ENCODE measurements around the gene MICALL2. TPM values are rescaled to one million over a fixed set of nuclear protein-coding genes. Genes with fewer than 3 reads are reported as not detected.

The MICALL2 gene
- total RNA-seq, 1 experiment from 2014 or later: 151 TPM

DNA sequence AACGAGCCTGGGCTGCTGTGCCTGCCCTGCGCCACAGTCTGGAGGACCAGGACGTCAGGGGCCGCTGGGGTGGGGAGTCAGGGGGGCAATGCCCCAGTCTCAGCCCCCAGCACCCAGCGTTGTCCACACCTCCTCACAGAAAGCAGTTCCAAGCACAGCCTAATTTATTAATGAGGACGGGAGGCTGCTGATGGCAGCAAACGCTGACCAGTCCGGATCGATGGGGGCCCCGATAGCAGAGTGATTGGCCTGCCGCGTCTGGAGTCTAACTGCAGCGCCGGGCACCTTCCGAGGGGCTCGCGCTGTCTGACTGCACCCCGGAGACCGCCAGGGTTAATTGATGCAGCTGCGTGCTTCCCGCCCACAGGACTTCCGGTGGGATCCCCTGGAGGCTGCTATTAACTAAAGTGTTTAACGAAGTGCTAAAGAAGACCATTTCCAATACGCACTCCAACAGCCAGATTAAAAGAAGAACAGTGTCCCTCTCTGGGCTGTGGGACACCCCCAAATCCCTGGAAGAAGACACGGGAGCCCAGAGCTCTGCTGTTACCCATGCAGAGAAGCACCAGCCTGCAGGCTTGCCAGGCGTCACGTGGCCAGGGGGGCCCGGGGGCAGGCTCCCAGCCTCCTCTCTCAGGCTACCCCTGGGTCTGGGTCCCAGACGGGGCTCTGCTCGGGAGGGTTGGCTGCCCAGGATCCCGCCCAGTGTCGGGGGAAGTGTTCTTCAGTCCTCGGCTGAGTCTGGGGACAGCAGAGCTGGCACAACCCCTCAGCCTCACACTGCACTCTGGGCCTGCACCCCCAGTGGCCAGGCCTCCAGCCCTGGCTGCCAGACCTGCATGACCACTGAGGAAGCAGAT lies 63.8 kb downstream of the MICALL2 start:
- DNase-seq (ENCODE audit: low spot score): no peak

DNA sequence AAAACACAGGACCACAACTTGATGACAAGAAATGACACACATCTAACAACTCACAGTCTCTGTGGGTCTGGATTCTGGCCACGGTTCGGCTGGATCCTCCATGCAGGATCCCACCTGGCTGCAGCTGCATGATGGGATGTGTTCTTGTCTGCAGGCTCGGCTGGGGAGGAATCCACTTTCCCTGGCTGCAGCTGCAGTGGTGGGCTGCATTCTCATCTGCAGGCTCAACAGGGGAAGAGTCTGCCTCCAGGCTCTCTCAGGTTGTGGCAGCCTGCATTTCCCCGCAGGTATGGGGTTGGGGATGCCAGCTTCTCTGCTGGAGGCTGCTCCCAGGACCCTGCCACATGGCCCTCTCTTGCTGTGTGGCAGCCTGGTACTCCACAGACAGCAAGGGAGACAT lies 64.9 kb downstream of the MICALL2 start:
- DNase-seq (ENCODE audit: low spot score): no peak

GRCh38 chr7:1393421-1393820 lies 65.8 kb downstream of the MICALL2 start:
- no peak for DNase-seq (ENCODE audit: low spot score)

DNA sequence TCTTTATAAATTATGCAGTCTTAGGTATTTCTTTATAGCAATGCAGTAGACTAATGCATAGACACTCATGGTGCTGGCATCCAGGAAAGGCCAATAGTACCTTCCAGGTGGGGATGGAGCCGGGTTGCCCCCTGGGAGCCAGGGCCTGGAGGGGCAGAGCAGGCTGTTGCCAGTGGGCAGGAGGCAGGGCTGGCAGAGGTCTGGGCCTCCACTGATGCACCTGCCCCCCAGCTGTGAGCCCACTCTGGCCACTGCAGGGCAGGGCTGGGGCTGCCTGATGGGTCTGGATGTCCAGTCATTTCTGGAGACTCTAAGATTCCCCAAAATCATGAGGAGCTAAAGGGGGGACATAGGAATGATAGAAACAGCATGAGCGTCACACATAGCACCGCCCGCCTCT lies 66.7 kb downstream of the MICALL2 start:
- no peak for DNase-seq (ENCODE audit: low spot score)

DNA sequence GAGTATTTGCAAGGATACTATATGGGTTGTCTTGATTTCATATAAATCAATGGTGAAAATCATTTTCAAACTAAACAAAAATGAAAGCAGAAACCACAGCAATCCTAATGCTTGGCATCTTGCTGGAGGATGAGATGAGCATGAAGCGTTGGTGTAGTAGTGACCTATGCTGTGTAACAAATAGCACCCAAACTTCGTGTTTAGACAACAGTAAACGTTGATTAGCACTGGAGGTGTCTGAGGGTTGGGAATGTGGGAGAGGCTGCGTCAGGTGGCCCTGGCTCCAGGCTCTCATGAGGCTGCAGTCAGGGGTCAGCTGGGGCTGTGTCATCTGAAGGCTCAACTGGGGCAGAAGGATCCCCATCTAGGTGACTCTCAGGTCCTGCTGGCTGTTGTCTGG lies 67.8 kb downstream of the MICALL2 start:
- DNase-seq (ENCODE audit: low spot score): no peak

DNA sequence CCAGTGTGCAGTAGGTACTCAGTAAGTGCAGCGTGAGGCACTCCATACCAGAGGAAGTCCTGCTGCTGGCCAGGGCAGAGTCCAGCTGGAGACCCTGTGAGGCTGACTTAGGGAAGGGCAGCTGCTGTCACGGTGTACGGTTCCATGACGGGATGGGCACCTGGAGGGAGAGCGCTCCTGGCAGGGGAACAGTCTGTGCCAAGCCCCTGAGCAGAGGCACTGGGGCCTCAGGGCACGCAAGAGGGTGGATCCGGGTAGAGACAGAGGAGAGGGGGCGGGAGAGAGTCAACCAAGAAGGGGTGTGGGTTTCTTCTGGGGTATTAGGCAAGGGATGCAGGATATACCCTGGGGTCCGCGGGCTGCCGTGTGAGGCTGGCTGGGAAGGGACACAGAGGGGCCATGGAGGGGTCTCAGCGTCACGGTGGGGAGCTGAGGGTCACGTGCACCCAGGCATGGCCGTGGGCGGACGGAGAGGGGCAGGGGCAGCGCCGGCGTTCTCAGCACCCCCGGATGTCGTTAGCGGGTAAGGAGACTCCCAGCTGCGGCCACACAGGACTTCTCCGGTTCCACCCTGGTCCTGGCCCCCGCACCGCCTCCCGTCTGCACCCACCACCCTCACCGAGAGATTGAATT lies 70.5 kb downstream of the MICALL2 start:
- DNase-seq (ENCODE audit: low spot score): no peak

- no peak for DNase-seq (ENCODE audit: low spot score)
Measured at GRCh38 chr7:1388021-1388702, 71.1 kb downstream of the MICALL2 start.

DNA sequence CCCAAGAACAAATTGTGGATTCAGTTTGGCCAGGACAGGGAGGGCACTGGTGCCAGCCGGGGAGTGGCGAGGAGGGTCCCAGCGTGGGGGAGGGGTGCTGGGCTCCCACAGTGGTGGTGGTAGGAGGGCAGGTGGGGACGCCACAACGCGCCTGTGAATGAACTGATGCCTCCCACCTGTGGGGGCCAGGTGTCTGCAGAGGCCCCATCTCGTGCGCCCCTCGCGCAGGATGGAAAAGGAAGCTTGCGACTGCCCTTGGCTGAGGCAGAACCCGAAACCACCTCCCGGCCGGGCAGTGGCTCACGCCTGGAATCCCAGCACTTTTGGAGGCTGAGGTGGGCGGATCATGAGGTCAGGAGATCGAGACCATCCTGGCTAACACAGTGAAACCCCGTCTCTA lies 72.0 kb downstream of the MICALL2 start:
- no peak for DNase-seq (ENCODE audit: low spot score)

DNA sequence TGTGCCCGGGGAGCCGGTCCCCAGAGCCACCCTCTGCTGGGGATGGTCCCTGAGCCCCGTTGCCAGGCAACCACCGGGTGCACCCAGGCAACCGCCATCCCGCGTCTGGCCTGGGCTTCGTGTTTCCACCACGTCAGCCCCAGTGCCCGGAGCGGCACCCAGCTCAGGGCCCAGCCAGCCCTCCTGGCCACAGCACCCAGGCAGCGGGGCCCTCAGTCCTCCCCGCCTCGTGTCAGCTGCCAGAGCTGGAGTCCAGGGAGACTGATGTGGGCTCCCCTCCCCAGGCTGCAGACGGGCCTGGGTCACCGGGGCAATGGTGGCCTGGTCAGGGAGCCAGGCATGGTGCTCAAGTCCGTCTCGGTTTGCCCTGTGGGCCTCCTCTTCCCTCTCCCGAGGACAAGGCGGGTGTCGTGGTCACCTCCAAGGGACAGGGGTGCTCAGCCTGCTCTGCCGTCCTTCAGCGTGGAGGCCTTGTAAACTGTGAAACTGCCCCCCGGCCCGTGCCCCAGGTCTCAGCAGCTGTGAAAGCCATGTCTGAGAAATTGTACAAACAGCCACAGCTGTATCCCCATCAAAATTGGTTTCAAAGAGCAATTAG lies 72.5 kb downstream of the MICALL2 start:
- no peak for DNase-seq (ENCODE audit: low spot score)

- DNase-seq (ENCODE audit: low spot score): no peak
Measured at GRCh38 chr7:1385809-1386622, 73.3 kb downstream of the MICALL2 start.

GRCh38 chr7:1385086-1385808 lies 74.0 kb downstream of the MICALL2 start:
- no peak for DNase-seq (ENCODE audit: low spot score)

Other genes starting within 250 kb of the MICALL2 start
- gene UNCX, start 226.6 kb downstream of the MICALL2 start, total RNA-seq (2014; rRNA removed; shearing (Covaris generic)): not detected in 2 replicates
- 117 and 141 TPM in 2 replicates for gene INTS1, start 44.9 kb upstream of the MICALL2 start, total RNA-seq (2014; rRNA removed; shearing (Covaris generic))
- gene MAFK, start 71.2 kb upstream of the MICALL2 start, total RNA-seq (2014; rRNA removed; shearing (Covaris generic)): 92.6 and 95.0 TPM in 2 replicates
- gene TMEM184A, start 96.7 kb upstream of the MICALL2 start, total RNA-seq (2014; rRNA removed; shearing (Covaris generic)): 47.2 and 50.9 TPM in 2 replicates
- 129 and 149 TPM in 2 replicates for gene PSMG3, start 110.6 kb upstream of the MICALL2 start, total RNA-seq (2014; rRNA removed; shearing (Covaris generic))
- gene ELFN1, start 210.8 kb upstream of the MICALL2 start, total RNA-seq (2014; rRNA removed; shearing (Covaris generic)): 0.92 and 1.7 TPM in 2 replicates